Subcutaneous abdominal adipose tissue (tissue), 5 donors: ENCODE data around the gene SLC34A1.
"Not testable (repeated sequence)": the region's sequence is repeated elsewhere in the genome, so short reads cannot be mapped to it uniquely, and the experiment has no call there.

Experiments
- H3K27ac ChIP-seq: one replicate; pipeline ENCODE4 v1.7.0; 2013; ENCODE audit warnings: low read depth, mild to moderate bottlenecking, inconsistent platforms, low read length, moderate library complexity
- H3K27me3 ChIP-seq, 5 donors: one replicate each; pipeline ENCODE4 v1.7.0; 2013; ENCODE audit warnings: low read length in 5 of 5, inconsistent platforms in 1 of 5; ENCODE audit not compliant: control insufficient read depth in 5 of 5, insufficient read depth in 4 of 5
- H3K36me3 ChIP-seq, 5 donors: one replicate each; pipeline ENCODE4 v1.7.0; 2013; ENCODE audit warnings: low read length in 5 of 5; ENCODE audit not compliant: control insufficient read depth in 5 of 5, insufficient read depth in 5 of 5
- H3K4me1 ChIP-seq, 5 donors: one replicate each; pipeline ENCODE4 v1.7.0; 2013; ENCODE audit warnings: low read length in 5 of 5, mild to moderate bottlenecking in 3 of 5, moderate library complexity in 1 of 5; ENCODE audit not compliant: control insufficient read depth in 5 of 5, insufficient read depth in 5 of 5
- H3K4me3 ChIP-seq, 5 donors: one replicate each; pipeline ENCODE4 v1.7.0; 2013; ENCODE audit warnings: low read length in 5 of 5, low read depth in 1 of 5
- H3K9ac ChIP-seq, 5 donors: one replicate each; pipeline ENCODE4 v1.7.0; 2013; ENCODE audit warnings: low read length in 5 of 5, mild to moderate bottlenecking in 4 of 5, moderate library complexity in 3 of 5
- H3K9me3 ChIP-seq, 5 donors: one replicate each; pipeline ENCODE4 v1.7.0; 2013; ENCODE audit warnings: low read length in 5 of 5; ENCODE audit not compliant: control insufficient read depth in 5 of 5
- donor health status: healthy.
- donor health status: healthy.
- donor health status: healthy.
- donor health status: healthy.
- donor health status: healthy.

Gene SLC34A1

DNA sequence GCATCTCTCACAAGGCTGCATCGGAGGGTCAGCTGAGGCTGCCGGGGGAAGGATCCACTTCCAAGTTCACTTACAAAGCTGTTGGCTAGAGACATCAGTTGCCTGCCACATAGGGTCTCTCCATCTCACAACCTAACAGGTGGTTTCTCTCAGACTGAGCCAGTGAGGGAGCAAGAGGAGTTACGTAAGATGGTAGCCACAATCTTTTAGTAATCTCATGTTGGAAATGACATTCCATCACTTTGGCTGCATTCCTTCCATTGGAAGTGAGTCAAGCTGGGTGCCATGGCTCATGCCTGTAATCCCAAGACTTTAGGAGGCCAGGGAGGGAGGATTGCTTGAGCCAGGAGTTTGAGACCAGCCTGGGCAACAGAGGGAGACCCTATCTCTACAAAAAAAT is 34.8 kb downstream of the SLC34A1 start:
- Histone ChIP-seq H3K9me3 (no peaks in the 10 kb centered on the region), H3K4me1 (peaks cover 2 to 9% (median 8%) of the 10 kb centered on the region in 5 donors), H3K27ac (no peak overlapping the region)

DNA sequence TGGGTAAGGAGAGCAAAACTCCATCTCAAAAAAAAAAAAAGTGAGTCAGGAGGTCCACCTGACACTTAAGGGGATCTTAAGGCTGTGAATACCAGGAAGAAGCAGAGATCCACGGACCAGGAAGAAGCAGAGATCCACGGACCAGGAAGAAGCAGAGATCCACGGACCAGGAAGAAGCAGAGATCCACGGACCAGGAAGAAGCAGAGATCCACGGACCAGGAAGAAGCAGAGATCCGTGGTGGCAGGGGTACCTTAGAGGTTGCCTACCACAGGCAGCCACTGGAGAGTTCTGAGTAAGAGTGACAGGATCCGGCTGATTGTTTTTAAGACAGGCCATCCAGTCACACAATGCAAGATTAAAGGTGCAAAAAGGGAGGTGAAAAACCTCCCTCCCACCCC is 36.2 kb downstream of the SLC34A1 start:
- not testable (repeated sequence) for H3K9me3 ChIP-seq, H3K27me3 ChIP-seq, H3K36me3 ChIP-seq, H3K27ac ChIP-seq, H3K4me3 ChIP-seq, H3K9ac ChIP-seq
- H3K4me1 ChIP-seq, result peaks cover 2 to 14% (median 12%) of the 10 kb centered on the region in 5 donors

More for the DNA sequence above, 34.8 kb downstream of the SLC34A1 start:
- H3K27me3 ChIP-seq, result no peaks in the 10 kb centered on the region
- H3K36me3 ChIP-seq, result no peaks in the 10 kb centered on the region
- H3K9ac ChIP-seq, result no peak overlapping the region
- H3K4me3 ChIP-seq, result no peak overlapping the region

DNA sequence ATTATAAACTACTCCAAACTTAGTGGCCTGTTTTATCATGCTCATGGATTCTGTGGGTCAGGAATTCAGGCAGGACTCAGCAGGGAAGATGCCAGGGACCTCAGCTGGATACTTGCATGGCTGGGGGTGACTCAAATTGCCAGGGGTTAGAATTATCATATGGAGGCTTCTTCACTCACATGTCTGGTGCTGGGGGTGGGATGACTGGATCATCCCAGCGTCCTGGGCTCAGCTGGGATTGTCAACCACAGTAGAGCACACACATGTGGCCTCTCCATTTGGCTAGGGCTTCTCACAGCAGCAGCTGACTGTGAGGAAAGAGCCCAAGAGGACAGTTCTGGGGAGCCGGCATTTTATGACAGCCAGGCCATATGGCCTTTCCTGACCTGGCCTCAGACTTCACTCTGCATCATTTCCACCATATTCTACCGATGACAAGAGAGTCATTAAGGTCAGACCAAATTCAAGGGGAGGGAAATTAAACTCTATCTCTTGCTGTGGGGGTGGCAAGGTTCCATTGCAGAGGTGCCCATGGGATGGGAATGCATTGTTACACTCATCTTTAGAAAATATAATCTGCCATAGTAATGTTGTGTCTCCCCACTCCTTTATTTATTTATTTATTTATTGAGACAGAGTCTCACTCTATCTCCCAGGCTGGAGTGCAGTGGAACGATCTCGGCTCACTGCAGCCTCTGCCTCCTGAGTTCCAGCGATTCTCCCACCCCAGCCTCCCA is 37.0 kb downstream of the SLC34A1 start:
- H3K9ac ChIP-seq, result no peak overlapping the region

DNA sequence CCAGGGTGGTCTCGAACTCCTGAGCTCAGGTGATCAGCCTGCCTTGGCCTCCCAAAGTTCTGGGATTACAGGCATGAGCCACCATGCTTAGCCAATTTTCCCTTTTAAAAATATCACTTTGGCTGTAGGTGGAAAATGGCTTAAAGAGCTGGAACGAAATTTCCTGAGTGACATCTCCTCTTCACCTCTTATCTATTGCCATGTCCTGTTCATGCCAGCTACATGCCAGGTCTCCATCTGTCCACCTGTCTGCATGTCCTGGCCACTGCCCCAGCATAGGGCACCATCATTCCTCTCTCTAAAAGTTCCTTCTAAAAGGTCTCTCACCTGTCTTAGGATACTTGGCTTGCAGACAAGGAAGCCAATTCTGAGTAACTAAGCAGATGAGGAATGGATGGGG is 39.4 kb downstream of the SLC34A1 start:
- H3K27ac ChIP-seq, result no peak overlapping the region
- no peak overlapping the region for H3K9ac ChIP-seq
- H3K4me1 ChIP-seq, result peaks cover 6 to 31% (median 23%) of the 10 kb centered on the region in 5 donors
- H3K4me3 ChIP-seq, result no peak overlapping the region
- H3K36me3 ChIP-seq, result no peaks in the 10 kb centered on the region
- no peaks in the 10 kb centered on the region for H3K27me3 ChIP-seq
- no peaks in the 10 kb centered on the region for H3K9me3 ChIP-seq

More for the DNA sequence above, 37.0 kb downstream of the SLC34A1 start:
- Histone ChIP-seq H3K9me3 (no peaks in the 10 kb centered on the region), H3K36me3 (no peaks in the 10 kb centered on the region), H3K4me1 (peaks cover 2 to 18% (median 13%) of the 10 kb centered on the region in 5 donors), H3K27me3 (no peaks in the 10 kb centered on the region), H3K4me3 (no peak overlapping the region), H3K27ac (no peak overlapping the region)

DNA sequence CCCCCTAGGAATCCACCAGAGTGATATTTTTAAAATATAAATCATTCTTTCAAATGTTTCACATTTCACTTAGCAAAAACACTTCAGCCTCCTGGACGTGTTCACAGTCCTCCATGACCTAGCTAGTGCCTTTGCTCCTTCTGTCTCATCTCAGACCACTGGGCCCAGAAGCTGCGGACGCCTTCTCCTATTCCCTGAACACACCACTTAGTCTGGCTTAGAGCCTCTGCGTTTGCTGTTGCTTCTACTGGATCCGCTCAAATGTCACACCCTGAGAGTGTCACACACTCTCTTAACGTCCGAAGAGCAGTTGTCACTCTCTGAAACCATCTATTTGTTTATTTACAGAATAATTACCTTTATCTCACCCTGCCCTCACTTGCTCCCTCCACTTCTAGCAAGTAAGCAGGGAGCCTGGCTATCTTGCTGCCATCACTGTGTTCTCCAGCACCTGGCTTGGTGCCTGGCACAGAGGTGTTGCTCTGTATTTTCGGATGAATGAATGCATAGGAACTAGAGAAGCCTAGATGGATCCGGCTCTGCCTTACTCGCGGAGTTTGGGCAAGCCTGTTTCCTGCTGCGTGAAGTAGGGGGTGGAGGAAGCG is 41.1 kb downstream of the SLC34A1 start:
- Histone ChIP-seq H3K27me3 (no peaks in the 10 kb centered on the region), H3K9ac (peak overlapping the region in 4 of 5 donors; percentile 68 to 91 (median 76)), H3K36me3 (peaks cover 0 to 3% (median 0%) of the 10 kb centered on the region in 5 donors), H3K4me3 (peak overlapping the region; percentile 74 to 83 (median 78)), H3K27ac (peak overlapping the region; percentile 91), H3K4me1 (peaks cover 6 to 46% (median 34%) of the 10 kb centered on the region in 5 donors), H3K9me3 (no peaks in the 10 kb centered on the region)

DNA sequence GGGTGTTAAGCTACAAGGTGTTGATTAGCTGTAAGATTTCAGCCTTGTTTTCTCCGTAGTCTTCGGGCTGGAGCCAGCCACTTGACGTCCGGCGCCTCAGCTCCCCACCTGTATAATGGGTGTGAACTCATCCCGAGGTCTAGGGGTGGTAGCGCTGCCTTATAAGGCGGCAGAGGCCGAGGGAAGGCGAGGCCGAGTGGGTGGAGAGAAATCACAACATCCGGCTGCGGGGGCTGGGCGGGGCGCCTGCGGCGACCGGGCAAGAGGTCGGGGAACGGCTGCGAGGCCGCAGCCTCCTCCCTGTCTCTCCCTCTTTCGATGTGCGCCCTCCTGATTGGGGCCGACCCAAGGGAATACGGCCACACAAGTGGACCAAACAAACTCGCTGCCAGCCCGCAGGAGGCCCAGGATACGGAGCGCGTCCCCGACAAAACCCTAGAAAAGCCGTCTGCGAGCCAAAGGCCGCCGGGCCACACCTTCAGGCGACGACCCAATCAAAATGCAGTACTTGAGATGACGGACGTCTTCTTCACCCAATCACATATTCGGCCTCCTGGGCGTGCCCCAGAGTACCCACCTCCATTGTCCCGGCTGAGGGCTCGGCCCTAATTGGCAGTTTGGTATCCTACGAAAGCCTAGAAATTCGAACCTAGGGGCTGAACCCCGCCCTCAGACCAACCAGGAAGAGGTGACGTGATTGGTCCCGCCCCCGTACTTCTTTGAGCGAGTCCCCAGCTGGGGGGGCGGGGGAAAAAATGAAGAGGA is 41.7 kb downstream of the SLC34A1 start:
- H3K9ac ChIP-seq, result peak overlapping the region in 4 of 5 donors; percentile 68 to 91 (median 76)
- H3K27ac ChIP-seq, result peak overlapping the region; percentile 91
- H3K4me1 ChIP-seq, result peaks cover 6 to 52% (median 36%) of the 10 kb centered on the region in 5 donors

DNA sequence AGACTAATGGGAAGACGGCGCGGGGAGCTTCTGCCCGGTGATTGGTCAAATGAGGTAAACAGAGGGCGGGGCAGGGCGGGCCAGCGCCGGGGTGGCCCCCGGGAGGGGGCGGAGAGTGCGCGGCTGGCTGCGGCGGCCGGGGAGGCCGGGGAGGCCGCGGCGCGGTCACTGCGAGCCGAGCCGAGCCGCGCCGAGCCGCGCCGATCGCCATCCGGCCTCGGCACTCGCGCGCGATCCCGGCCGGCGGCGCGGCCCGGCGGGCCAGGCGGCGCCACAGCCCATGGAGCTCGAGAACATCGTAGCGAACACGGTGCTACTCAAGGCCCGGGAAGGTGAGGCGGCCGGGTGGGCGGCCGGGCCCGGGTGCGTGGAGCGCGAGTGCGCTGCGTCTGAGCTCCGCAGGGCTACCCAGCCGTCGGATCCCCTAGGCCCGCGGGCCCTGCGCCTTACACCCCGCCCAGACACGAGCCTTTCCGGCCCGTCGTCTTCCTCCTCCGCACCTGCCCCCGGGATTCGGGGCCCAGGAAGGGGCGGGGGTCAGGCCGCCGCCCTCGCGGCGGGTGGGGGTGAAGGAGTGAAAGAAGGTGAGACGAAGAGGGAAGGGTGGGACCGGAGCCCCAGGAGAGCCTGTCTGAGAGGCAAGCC is 42.5 kb downstream of the SLC34A1 start, which contains the start of gene GRK6:
TSS of gene GRK6 (plus strand) at position 111 of the 645 bp plus-strand sequence. CDS start at position 281, 170 bp downstream.
- peaks cover 6 to 59% (median 43%) of the 10 kb centered on the region in 5 donors for H3K4me1 ChIP-seq
- peak within 1 kb of the TSS; percentile 76 to 88 (median 83) for H3K4me3 ChIP-seq
- H3K36me3 ChIP-seq, result peaks cover 0 to 17% (median 7%) of the 10 kb centered on the region in 5 donors
- H3K9ac ChIP-seq, result peak within 1 kb of the TSS; percentile 71 to 91 (median 85)
- no peaks in the 10 kb centered on the region for H3K9me3 ChIP-seq
- H3K27me3 ChIP-seq, result no peaks in the 10 kb centered on the region
- peak within 1 kb of the TSS; percentile 91 for H3K27ac ChIP-seq

More for the DNA sequence above, 41.7 kb downstream of the SLC34A1 start:
- Histone ChIP-seq H3K9me3 (no peaks in the 10 kb centered on the region), H3K4me3 (peak overlapping the region; percentile 74 to 83 (median 78)), H3K36me3 (peaks cover 0 to 10% (median 3%) of the 10 kb centered on the region in 5 donors), H3K27me3 (no peaks in the 10 kb centered on the region)

DNA sequence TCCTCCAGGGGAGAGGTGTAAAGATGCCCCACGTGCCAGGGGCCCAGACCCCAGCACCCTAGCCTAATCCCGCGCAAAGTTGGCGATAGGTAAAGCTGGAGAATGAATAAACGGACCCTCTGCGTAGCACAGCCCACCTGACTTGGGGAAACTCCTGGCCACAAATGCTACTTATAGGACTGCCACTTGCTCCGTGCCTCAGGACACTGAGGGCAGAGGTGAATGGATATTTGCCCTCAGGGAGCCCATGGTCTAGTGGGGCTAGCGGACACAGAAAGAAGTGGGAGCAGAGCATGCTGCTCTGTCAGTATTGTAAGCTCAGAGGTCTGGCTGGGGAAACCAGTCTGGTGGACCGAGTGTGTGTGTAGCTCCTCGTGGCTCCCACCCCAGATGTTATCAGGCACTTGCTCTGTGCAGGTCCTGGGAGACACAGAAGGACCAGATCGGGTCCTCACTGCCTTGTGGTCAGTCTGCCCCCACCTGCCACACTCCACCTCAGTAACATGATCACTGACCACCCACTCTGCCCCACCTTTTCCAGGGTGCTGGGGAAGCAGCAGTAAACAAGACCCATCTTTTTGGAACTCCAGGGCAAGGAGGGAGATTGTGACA is 43.1 kb downstream of the SLC34A1 start:
- H3K9me3 ChIP-seq, result no peaks in the 10 kb centered on the region
- peaks cover 0 to 24% (median 13%) of the 10 kb centered on the region in 5 donors for H3K36me3 ChIP-seq
- no peaks in the 10 kb centered on the region for H3K27me3 ChIP-seq
- H3K27ac ChIP-seq, result no peak overlapping the region
- H3K4me1 ChIP-seq, result peaks cover 6 to 63% (median 43%) of the 10 kb centered on the region in 5 donors
- H3K9ac ChIP-seq, result peak overlapping the region; percentile 71 to 91 (median 85)
- peak overlapping the region; percentile 73 to 88 (median 79) for H3K4me3 ChIP-seq

DNA sequence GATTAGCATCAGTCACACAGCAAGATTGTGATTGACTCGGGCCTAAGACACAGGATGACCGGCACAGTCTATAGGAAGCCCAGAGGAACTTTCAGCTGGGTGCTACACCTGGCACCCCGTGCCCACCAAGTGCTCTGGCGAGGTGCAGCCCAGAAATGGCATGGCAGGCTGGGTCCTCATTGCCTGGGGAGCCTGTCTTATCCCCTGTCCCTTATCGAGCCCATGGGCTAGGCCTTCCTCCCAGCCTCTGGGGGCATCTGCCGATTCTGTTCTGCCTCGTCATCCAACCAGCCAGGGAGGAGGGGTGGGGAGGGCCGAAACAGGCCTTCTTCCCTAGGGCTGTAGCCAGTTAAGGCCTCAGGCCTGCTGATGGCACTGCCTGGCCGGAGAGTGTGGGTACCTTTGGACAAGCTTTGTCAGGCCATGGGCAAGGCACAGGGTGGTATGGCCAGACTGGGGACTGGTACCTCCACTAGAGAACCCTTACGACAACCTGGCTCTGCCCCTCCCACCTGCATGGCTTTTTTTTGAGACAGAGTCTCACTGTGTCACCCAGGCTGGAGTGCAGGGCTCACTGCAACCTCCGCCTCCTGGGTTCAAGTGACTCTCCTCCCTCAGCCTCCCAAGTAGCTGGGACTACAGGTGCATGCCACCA is 43.8 kb downstream of the SLC34A1 start:
- Histone ChIP-seq H3K9me3 (no peaks in the 10 kb centered on the region), H3K4me3 (peak overlapping the region; percentile 73 to 88 (median 79)), H3K9ac (peak overlapping the region in 4 of 5 donors; percentile 81 to 91 (median 88)), H3K27ac (no peak overlapping the region), H3K27me3 (no peaks in the 10 kb centered on the region), H3K36me3 (peaks cover 0 to 31% (median 20%) of the 10 kb centered on the region in 5 donors), H3K4me1 (peaks cover 6 to 65% (median 43%) of the 10 kb centered on the region in 5 donors)
